Measurements from ENCODE around the gene VGF.
A peak's percentile ranks its signal among the peaks of the same experiment; 100 is the strongest.

The VGF gene

DNA sequence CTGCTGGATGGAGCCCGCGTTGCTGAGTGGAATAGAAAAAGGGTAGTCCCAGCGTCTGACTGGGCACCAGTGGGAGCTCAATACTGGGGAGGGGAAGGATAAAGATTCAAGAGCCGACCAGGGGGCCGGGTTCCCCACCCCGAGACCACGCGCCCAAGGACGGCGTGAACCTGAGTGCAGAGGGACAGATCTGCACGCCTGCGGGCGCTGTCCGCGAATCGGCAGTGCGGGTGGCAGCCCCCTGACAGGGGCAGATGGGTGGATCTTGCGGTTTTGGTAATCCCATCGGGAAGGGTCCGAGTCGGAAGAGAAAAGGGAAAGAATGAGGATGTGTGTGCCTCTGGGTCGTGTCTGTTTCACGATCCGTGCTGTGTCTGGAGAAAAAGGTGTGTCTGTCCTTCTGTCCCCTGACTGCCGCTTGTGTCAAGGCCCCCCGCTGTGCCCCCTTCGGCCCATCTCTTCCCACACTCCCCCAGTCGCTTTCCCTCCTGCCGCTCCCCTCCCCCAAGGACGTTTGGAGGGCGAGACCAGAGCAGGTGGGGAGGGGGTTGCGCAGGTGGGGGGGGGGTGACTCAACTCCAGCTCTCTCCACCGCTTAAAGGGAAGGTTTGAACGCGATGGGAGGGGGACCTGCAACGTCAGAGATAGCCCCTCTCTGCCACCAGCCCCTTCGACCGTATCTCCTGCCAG lies 734 bp upstream of the VGF start:
- DNase-seq: no peak

DNA sequence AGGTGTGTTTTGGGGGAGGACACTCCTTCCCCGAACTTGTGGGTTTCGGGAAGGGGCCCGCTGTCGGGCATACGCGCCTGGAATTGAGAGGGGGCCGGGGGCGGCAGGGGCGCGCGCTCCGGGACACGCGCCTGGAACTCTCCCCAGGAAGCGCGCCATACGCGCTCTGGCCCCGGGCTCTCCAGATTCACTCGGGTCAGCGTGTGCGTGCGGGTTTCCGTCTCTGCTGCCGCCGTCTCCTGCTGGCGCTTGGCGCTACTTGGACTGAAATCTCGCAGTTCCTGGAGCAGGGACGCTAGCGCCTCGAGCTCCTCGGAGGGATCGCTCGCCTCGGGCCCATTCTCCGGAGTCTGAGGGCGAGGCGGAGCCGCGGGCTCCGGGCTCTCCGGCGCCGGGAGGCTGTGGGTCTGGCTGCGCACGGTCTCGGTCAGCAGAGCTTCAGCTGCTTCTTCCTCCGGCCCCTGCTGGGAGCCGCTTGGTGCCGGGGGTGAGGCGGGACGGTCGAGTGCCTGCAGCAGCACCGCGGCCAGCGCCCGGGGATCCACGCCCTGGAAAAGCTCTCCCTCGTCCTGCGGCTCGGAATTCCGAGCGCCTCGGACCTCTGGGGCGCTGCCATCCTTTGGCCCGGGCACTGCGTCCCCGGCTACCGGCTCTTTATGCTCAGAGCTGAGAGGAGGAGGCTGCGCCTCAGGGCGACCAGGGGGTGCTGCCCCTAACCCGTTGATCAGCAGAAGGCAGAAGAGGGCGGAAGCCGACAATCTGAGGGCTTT lies 1.1 kb downstream of the VGF start:
- DNase-seq: no peak

DNA sequence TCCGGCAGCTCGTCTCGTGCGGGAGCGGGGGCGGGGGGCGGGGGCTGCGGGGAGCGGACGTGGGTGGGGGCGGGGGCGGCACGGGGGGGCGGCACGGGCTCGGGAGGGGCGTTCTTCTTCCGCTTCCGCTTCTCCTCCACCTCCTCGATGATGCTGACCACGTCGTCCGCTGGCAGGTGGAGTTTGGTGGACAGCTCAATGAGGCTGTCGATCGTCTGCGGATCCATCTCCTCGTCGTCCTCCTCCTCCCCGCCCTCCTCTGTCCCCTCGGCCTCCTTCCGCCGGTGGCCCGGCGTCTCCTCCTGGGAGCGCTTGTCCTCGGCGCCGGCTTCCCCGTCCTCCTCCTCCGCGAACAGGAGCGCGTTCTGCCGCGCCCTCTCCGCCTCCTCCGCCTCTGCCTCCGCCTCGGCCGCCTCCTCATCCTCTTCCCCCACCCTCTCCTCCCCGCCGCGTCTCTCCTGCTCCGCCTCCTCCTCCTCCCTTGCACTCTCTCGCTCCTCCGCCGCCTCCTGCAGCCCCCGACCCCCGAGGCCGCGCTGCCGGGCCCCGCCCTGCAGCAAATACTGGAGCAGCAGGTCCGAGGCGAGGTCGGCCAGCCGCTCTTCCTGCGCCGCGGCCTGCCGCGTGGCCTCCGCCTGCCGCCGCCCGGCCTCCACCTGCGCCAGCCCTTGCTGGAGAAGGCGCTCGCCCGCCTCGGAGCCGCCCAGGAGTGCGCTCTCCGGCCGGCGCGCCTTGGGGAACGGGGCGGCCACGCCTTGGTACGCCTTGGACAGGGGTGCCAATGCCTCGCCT lies 1.9 kb downstream of the VGF start:
- DNase-seq: no peak

DNA sequence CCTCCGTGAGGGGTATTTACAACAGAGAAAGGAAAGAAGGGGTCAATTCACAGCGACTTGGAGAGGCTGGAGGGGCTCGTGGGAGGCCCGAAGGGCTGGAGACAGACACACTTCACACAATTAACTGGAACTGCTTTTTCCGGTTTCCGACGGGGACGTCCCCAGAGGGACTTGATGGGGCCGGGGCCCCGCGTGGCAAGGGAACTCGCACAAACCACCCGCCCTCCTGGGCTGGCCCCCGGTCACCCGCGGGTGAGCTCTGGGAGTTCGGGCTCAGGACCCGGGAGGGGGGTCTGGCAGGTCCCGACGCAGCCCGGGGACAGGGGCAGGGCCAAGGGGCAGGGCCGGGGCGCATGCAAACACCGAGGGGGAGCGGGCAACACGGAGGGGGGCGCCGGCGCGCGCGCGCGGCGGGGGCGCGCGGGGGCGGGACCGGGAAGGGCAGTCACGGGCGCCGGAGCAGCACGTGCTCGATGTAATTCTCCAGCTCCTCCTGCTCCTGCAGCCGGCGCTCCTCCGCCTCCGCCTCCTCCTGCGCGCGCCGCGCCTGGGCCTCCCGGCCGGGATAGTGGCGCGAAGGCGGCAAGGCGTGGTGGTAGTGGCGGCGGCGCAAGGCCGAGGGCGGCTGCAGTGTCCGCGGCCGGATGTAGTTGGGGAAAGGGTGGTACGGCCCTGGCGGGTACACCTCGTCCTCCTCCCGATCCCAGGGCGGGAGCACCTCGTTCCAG lies 2.7 kb downstream of the VGF start:
- no peak for DNase-seq

DNA sequence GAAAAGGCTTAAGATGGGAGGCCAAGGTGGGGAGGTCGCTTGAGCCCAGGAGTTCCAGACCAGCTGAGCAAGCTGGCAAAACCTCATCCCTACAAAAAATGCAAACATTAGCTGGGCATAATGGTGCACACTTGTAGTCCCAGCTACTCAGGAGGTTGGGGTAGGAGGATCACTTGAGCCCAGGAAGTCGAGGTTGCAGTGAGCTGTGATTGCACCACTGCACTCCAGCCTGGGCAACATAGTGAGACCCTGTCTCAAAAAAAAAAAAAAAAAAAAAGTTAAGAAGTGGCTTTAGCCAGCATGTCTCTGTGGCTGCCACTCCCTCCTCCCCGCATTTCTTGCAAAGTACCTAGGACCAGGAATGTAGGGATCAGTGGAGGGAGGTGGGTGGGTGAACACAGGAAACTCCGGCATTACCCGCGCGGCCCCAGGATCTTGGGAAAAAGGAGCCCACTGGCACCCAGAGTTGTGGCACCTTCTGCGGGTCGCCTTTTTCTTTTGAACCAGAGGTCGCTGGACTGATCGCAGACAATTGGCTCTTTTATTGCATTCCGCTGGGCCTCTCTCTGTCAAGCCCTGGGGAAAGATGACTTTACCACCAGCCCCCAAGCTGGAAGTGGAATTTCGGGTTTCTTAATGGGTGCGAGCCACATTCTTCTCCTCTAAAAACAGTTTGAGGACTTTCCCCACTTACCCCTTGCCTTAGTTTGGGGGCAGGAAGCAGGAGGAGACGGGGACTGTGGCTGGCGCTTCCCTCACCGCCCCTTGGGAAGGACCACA lies 3.5 kb downstream of the VGF start:
- no peak for DNase-seq

DNA sequence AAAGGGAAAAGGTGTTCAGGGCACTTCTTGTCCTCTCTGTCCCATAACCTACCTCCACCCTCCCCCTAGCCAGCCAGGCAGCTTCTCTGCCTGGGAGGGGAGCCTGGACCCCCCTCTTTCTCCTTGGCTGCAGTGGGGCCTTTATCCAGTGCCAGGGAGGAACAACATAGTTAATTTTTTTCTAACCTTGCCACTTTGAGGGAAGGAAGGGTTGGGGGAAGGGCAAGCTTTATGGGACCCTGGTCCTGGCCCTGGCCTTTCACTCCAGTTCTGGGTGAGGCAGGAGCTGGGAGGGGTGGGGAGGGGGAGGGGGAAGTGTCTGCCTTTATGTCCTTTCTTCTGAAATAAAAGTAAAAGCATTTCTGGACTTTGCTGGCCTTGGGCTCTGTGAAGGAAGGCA lies 4.5 kb downstream of the VGF start:
- no peak for DNase-seq

DNA sequence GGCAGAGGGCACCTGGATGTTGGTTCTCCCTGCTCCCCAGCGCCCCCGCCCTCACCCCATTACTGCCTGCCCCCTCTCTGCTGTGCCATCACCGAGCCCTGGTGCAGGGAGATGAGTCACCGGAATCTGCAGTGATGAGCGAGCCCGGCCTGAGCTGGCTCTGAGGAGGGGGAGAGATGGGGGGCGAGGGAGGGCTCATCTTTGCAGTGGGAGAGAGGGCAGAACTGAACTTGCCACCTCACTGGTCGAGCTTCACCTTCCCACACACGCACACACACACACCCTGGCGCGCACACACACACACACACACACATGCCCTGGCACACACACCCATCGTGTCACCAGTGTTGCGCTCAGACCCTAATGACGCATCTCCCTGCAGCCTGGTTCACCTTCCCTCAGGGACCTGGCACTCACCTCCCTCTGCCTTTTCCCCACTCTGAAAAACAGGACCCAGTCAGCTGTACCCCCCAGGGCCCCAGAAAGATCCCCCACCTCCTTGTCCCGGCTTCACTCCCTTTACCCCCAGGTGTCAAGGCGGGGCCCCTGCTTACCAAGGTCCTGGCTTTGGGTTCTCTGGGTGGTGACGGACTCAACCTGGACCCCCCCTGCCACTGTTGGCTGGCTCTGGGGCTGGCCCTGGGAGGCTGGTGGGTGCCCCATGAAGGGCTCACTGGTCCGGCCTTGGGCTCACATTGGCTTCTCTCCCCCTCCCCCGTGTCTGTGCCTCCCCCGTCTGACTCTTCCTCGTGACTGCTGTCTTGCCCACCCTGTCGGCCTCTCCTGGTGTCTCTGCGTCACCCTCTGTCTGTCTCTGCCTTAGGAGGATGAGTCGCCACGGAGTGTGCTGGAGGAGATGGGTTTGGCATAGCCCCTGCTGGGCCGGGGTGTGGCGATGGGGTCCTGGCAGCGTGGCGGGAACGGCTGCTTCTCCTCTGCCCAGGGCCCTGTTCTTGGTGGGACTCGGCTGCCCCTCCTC lies 5.4 kb downstream of the VGF start:
- no peak for DNase-seq

DNA sequence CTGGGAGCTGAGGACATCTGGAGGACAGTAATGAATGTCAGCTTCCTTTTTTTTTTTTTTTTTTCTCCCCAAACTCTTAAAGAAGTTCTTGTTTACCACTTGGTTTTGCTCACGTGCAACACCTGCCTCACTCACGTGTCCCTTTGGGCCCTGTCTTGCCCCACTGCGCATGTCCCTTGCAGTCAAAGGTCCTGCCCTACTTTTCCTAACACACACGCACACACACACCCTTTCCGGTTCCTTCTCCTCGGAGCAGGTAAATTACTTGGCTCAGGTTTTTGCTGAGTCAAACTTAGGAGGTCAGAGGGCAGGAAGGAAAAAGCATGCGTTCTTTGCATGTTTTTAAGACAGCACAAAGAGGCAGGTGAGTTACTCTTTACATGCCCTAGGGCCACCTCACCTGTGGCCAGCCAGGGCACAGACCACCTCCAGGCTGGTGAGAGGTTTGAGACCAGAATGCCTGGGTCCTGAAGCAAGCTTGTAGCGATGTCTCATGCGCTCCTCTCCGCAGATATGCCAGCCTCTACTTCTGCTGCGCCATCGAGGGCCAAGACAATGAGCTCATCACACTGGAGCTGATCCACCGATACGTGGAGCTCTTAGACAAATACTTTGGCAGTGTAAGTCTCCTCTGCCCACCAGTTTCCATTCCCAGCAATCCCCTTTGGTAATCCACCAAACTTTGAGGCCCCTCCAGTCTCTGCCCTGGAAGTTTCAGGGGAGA lies 8.3 kb downstream of the VGF start:
- no peak for DNase-seq

DNA sequence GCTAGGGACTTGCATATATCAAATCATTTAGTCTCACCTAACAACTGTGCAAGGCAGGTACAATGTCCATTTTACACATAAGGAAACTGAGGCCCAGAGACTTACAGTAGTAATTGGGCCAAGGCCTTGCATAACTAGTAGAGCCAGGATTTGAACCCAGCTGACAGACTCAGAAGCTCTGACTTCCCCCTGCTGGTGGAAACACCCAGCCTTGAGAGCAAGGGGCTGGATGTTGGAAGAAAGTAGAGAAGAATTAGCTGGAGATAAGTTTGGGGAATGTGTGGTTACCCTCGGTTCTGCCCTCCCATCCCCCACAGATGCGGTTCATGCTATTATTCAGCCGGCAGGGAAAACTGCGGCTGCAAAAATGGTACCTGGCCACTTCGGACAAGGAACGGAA lies 9.1 kb downstream of the VGF start:
- DNase-seq: no peak

DNA sequence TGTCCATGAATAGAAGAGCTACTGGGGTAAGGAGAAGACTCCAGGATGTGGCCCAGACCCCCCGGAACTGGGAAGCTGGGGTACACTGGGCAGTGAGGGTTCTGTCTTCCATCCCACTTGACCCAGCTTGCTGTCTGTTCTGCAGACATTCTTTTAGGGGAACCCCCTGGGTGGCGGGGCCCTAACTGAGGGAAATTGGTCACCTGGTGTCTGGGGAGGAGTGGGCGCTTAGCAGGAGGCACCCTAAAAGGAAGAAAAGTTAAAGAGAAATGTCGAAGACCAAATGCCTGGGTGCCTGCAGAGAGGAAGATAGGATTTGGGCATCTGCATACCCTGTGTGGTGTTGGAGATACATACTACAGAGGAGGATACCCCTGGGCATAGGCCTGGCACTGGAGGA lies 10.1 kb downstream of the VGF start:
- no peak for DNase-seq

DNA sequence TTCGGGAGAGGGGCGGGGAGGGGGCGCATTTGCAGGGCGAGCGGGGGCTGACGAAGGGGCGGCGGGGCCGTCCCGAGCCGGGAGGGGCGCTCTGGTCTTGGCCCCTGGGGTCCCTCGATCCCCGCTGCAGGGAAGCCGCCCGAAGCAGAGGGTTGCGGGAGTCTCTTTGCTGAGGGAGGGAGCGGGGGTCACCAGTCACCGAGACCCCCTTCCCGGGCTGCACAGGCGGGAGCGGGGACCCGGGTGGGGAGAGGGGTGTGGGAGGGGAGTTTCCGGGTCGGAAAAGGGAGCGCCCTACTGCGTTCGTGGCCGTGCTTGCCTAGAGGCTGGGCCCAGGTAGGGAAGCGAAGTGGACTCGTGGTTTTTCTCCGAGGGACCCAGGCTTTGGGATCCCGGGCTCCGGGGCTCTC lies 10.7 kb downstream of the VGF start:
- no peak for DNase-seq

DNA sequence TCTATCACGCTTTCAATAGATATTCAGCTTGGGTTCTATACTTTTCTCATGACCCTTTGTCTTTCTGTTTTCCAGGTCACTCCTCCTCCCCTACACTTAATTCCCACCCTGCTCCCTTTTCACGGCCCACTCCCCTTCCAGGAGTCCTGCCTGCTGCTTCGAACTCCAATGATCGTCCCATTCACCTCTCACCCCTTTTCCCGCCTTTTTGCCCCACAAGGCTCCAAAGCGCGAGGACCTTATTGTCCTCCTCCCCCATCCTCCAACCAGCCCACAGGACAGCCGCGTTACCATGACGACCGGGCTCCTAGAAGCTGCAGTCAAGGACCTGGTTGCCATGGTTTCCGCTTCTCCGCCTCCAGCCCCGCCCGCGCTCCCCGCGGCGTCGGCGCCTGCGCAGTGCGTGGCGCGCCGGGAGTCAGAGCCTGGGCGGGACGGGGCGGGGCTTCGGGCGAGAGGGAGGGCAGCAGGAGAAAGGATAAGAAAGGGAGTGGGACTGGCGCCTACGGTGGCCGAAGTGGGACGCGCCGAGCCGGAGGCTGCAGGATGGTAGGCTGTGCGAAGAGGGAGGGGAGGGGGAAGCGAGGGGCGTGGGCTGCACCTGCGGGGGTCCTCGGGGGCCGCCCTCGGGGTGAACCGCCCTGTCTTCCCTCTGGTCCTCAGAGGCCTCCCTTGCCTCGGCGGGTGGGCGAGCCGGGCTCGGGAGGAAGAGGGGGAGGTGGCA lies 11.2 kb downstream of the VGF start, which contains the start of gene AP1S1:
AP1S1 (plus strand) TSS at position 508 of the 724 bp plus-strand sequence; CDS start at position 547, 39 bp downstream.
- peak; percentile 96 for DNase-seq

DNA sequence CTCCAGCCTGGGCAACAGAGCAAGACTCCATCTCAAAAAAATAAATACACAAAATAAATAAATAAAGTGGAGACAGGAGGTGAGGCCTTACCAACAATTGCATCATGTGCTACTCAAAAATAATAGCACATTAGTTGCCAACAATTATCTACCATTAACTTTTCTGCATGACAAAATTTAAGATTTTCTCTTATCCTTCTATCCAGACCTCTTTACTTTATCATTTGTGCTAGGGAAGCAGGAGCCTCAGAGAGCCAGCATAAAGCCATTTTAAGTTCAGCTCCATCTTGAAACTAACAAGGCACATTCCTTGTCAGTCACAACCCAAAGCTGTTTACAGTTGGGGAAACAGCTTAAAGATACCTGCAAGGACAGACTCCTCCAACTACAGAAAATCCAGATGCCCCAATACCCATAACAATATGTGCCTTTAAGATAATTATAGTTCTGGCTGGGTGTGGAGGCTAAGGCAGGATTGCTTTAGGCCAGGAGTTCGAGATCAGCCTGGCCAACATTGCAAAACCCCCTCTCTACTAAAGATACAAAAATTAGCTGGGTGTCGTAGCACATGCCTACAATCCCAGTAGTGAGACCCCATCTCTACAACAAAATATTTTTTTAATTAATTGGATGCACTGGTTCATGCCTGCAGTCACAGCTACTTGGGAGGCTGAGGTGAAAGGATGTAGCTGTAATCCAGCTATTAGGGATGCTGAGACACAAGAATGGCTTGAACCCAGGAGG lies 13.3 kb downstream of the VGF start:
- no peak for DNase-seq

DNA sequence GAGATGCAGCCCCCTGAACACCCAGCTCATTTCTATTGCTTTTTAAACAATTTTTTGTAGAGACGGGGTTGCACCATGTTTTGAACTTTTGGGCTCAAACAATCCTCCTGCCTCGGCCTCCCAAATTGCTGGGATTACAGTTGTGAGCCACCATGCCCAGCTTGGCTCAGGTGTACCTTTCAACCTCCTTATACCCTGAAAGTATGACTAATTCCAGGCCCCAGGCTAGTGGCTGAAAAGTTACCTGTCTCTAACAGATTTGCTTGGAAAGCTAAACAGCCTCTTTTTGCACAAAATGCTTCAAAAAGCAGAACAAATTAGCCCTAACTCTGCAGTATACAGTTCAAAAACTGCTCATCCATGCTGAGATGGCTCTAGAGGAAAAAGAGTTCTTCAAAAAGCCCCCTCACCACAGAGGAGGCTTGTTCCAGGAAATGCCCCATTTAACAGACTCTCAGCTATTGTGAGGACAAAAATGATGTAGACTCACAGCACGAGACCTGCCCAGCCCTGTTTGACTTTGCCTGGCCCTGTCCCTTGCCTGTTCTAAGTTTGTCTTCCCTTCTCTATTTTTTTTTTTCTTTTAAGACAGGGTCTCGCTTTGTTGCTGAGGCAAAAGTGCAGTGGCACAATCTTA lies 24.5 kb downstream of the VGF start:
- no peak for DNase-seq

DNA sequence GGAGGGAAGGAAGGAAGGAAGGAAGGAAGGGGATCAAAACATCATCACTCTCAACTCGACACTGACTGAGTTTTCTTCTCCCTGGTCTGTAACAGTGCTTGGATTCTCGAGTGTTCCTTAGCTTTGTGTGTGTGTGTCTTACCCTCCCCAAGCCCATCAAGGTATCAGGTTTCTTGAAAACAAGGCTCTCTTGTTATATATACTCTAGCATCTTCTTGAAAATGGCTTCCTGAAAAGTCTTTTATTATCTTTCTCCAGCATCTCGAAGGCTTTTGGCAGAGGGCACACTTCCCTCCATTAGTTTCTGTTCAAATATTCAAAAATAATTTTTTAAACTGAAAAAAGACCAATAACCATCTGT lies 25.1 kb downstream of the VGF start:
- DNase-seq: no peak

DNA sequence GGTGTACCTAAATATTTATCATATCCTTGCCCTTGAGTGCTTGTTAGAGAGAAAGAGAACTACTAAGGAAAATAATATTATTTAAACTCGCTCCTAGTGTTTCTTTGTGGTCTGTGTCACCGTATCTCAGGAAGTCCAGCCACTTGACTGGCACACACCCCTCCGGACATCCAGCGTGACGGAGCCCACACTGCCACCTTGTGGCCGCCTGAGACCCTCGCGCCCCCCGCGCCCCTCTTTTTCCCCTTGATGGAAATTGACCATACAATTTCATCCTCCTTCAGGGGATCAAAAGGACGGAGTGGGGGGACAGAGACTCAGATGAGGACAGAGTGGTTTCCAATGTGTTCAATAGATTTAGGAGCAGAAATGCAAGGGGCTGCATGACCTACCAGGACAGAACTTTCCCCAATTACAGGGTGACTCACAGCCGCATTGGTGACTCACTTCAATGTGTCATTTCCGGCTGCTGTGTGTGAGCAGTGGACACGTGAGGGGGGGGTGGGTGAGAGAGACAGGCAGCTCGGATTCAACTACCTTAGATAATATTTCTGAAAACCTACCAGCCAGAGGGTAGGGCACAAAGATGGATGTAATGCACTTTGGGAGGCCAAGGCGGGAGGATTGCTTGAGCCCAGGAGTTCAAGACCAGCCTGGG lies 27.0 kb downstream of the VGF start:
- DNase-seq: peak; percentile 90

DNA sequence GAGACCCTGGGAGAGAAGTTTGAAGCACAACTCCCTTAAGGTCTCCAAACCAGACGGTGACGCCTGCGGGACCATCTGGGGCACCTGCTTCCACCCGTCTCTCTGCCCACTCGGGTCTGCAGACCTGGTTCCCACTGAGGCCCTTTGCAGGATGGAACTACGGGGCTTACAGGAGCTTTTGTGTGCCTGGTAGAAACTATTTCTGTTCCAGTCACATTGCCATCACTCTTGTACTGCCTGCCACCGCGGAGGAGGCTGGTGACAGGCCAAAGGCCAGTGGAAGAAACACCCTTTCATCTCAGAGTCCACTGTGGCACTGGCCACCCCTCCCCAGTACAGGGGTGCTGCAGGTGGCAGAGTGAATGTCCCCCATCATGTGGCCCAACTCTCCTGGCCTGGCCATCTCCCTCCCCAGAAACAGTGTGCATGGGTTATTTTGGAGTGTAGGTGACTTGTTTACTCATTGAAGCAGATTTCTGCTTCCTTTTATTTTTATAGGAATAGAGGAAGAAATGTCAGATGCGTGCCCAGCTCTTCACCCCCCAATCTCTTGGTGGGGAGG lies 27.6 kb downstream of the VGF start:
- no peak for DNase-seq
